HepG2 (cell line): ENCODE measurements around the gene COL27A1. TPM values are rescaled to one million over a fixed set of nuclear protein-coding genes. Genes with fewer than 3 reads are reported as not detected.

Experiments used
- DNMT1 ChIP-seq: sonication (generic); formaldehyde crosslinking; IDR thresholded peaks from 2 replicates; pipeline ENCODE4 v1.5.1; 2020; ENCODE audit warnings: mild to moderate bottlenecking, missing genetic modification reagents
- EED ChIP-seq: sonication (generic); formaldehyde crosslinking; IDR thresholded peaks from 2 replicates; pipeline ENCODE4 v1.5.0; 2020; ENCODE audit warnings: mild to moderate bottlenecking, missing genetic modification reagents
- ERF ChIP-seq: IDR thresholded peaks from 2 replicates; pipeline ENCODE4 v1.6.1; 2018; ENCODE audit warnings: missing biosample characterization, missing genetic modification reagents
- GABPA ChIP-seq, 2 experiments: IDR thresholded peaks; 2 replicates each; pipeline ENCODE4 v1.6.1; 2011 to 2016; ENCODE audit warnings: low read depth in 2 of 2, low read length in 1 of 2, missing biosample characterization in 1 of 2, missing genetic modification characterization in 1 of 2
- MAZ ChIP-seq, 2 experiments: sonication (generic) in 1 of 2; formaldehyde crosslinking in 1 of 2; IDR thresholded peaks; 2 replicates each; pipeline versions ENCODE4 v1.5.0 to v1.6.1; 2012 to 2020; ENCODE audit warnings: low read depth in 2 of 2, mild to moderate bottlenecking in 2 of 2, borderline replicate concordance in 1 of 2, improper control_type of control experiment in 1 of 2, low read length in 1 of 2, missing genetic modification reagents in 1 of 2, moderate library complexity in 1 of 2
- MED1 ChIP-seq: sonication (generic); formaldehyde crosslinking; IDR thresholded peaks from 2 replicates; pipeline ENCODE4 v1.4.0; 2020; ENCODE audit warnings: missing genetic modification reagents
- MZF1 ChIP-seq: sonication (generic); formaldehyde crosslinking; IDR thresholded peaks from 2 replicates; pipeline ENCODE4 v1.8.1; 2023; ENCODE audit warnings: mild to moderate bottlenecking, missing genetic modification reagents, borderline replicate concordance
- RAD21 ChIP-seq: fragments of 450-650 bp; formaldehyde crosslinking; IDR thresholded peaks from 2 replicates; pipeline ENCODE4 v1.5.0; 2020; ENCODE audit warnings: mild to moderate bottlenecking
- SOX6 ChIP-seq, 2 experiments: fragments of 450-650 bp in 1 of 2; sonication (generic) in 1 of 2; formaldehyde crosslinking in 1 of 2; IDR thresholded peaks; 2 replicates each; pipeline versions ENCODE4 v1.4.0 to v1.6.1; 2017 to 2020; ENCODE audit warnings: antibody characterized with exemption in 1 of 2, mild to moderate bottlenecking in 1 of 2, missing genetic modification reagents in 1 of 2
- TP53 ChIP-seq: sonication (generic); formaldehyde crosslinking; conservative IDR thresholded peaks from 2 replicates; pipeline ENCODE4 v1.4.0; 2020; ENCODE audit warnings: missing genetic modification reagents
- ZBTB7A ChIP-seq: sonication (generic); formaldehyde crosslinking; IDR thresholded peaks from 2 replicates; pipeline ENCODE4 v1.8.0; 2022; ENCODE audit warnings: mild to moderate bottlenecking, missing genetic modification reagents
- ZFY ChIP-seq: sonication (generic); formaldehyde crosslinking; IDR thresholded peaks from 2 replicates; pipeline ENCODE4 v1.4.0; 2020; ENCODE audit warnings: missing genetic modification reagents
- ZMYM2 ChIP-seq: sonication (generic); formaldehyde crosslinking; IDR thresholded peaks from 2 replicates; pipeline ENCODE4 v1.8.0; 2022; ENCODE audit warnings: mild to moderate bottlenecking, missing genetic modification reagents
- ZNF446 ChIP-seq: sonication (generic); formaldehyde crosslinking; IDR thresholded peaks from 2 replicates; pipeline ENCODE4 v1.5.0; 2020; ENCODE audit warnings: mild to moderate bottlenecking, missing genetic modification reagents
- ZSCAN25 ChIP-seq: sonication (generic); formaldehyde crosslinking; IDR thresholded peaks from 2 replicates; pipeline ENCODE4 v1.8.0; 2022; ENCODE audit warnings: mild to moderate bottlenecking, missing genetic modification reagents
- polyA plus RNA-seq, 8 experiments: library from polyadenylated mRNA; depleted of rRNA in 3 of 8; stranded (reverse) in 7 of 8; unstranded in 1 of 8; fragments of >200 nt; fragmentation: Illumina TruSeq in 4 of 8; extraction: Trizol in 4 of 8; gene quantifications; 2 replicates each; pipeline versions ENCODE4 v1.2.1 to v1.2.3, GENCODE V29; 2011 to 2016; ENCODE audit warnings: low read depth in 4 of 8, missing spikeins in 1 of 8, mixed read lengths in 1 of 8; ENCODE audit not compliant: insufficient read depth in 1 of 8
- total RNA-seq, 5 experiments: library from RNA; depleted of rRNA; stranded (reverse); fragments of >200 nt; fragmentation: Illumina TruSeq; extraction: Trizol; gene quantifications; 2 replicates each; pipeline ENCODE4 v1.2.3, GENCODE V29; 2016; ENCODE audit warnings: low read depth in 1 of 5
- TF ChIP-seq, protein P1 (sequence below): sonication (generic); formaldehyde crosslinking; IDR thresholded peaks from 2 replicates; pipeline ENCODE4 v1.9.0; 2022; ENCODE audit warnings: low read depth, missing genetic modification reagents
- TF ChIP-seq, protein P2 (sequence below): IDR thresholded peaks from 2 replicates; pipeline ENCODE4 v1.6.1; 2018; ENCODE audit warnings: missing genetic modification reagents
- TF ChIP-seq, protein P3 (sequence below): IDR thresholded peaks from 2 replicates; pipeline ENCODE4 v1.6.1; 2016; ENCODE audit warnings: missing compliant biosample characterization, missing genetic modification reagents, borderline replicate concordance
- TF ChIP-seq, protein P4 (sequence below): sonication (generic); formaldehyde crosslinking; IDR thresholded peaks from 2 replicates; pipeline ENCODE4 v1.4.0; 2020; ENCODE audit warnings: missing genetic modification reagents, borderline replicate concordance
- TF ChIP-seq, protein P5 (sequence below): sonication (generic); formaldehyde crosslinking; IDR thresholded peaks from 2 replicates; pipeline ENCODE4 v1.4.0; 2020; ENCODE audit warnings: missing genetic modification reagents

The COL27A1 gene
- total and polyA plus RNA-seq, 2 of the 13 experiments (the other 11 are each of a cell fraction or from before 2014, with no cell fraction given) = 71.3 to 89.1 TPM

DNA sequence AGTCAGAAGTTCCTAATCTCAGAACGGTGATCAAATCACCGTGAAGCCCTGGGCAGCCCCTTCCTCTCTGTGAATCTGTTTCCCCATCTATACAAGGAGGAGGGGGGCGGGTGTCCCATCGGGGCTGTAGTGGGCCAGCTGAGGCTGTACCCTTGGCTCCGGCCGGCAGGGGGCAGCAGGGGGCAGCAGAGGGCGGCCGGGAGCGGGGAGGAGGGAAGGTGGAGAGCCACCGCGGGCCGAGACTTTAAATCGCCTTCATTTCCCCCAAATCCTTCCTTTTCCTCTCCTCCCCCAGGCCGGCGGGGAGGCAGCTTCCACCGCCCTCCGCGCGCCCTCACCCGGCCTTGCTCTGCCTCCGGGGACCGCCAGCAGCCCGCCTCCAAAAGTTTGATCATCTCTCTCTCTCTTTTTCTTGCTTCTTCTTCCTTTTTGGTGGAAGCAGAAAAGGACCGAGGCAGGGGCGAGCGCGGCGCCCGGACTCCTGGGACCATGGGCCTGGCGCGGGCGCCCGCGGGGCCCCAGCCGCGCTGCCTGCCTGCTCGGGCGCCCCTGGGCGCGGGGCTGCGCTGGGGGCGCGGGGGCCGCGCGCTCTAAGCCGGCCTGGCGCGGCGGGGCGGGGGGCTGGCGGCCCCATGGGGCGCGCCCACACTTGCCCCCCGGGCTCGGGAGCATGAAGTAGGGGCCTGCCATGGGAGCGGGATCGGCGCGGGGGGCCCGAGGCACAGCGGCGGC is at the start of gene COL27A1 (continued):
- TF ChIP-seq, protein P1, sequence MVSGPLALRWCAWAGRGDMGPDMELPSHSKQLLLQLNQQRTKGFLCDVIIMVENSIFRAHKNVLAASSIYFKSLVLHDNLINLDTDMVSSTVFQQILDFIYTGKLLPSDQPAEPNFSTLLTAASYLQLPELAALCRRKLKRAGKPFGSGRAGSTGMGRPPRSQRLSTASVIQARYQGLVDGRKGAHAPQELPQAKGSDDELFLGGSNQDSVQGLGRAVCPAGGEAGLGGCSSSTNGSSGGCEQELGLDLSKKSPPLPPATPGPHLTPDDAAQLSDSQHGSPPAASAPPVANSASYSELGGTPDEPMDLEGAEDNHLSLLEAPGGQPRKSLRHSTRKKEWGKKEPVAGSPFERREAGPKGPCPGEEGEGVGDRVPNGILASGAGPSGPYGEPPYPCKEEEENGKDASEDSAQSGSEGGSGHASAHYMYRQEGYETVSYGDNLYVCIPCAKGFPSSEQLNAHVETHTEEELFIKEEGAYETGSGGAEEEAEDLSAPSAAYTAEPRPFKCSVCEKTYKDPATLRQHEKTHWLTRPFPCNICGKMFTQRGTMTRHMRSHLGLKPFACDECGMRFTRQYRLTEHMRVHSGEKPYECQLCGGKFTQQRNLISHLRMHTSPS (CRISPR knock-in tag) = no peak
- TF ChIP-seq MED1 (CRISPR knock-in tag) (no peak), TP53 (CRISPR knock-in tag) (no peak), EED (CRISPR knock-in tag) (no peak), ZBTB7A (CRISPR knock-in tag) (peak; percentile 29; the same call in 1 of the 2 replicates), MAZ (IDR thresholded peaks at IDR 0.05; ENCODE audit: borderline replicate concordance, low read depth, low read length) (peak; percentile 72), MAZ (CRISPR knock-in tag; IDR thresholded peaks at IDR 0.05; ENCODE audit: low read depth) (peak; percentile 47; the same call in 1 of the 2 replicates), MZF1 (CRISPR knock-in tag) (no peak), ZNF446 (CRISPR knock-in tag) (0 out of 2 replicates have a peak, but pooled peaks have one; percentile 10), RAD21 (CRISPR knock-in tag) (peak; percentile 88), GABPA (IDR thresholded peaks at IDR 0.05; ENCODE audit: low read depth, low read length) (no peak), GABPA (CRISPR knock-in tag; IDR thresholded peaks at IDR 0.05; ENCODE audit: low read depth) (no peak), ZFY (CRISPR knock-in tag) (peak; percentile 25; the same call in 1 of the 2 replicates), ZSCAN25 (CRISPR knock-in tag) (peak; percentile 80), ERF (CRISPR knock-in tag) (0 out of 2 replicates have a peak, but pooled peaks have one; percentile 27), ZMYM2 (CRISPR knock-in tag) (no peak), DNMT1 (CRISPR knock-in tag) (no peak), SOX6 (IDR thresholded peaks at IDR 0.05) (no peak), SOX6 (CRISPR knock-in tag; IDR thresholded peaks at IDR 0.05) (no peak)
- TF ChIP-seq, protein P2, sequence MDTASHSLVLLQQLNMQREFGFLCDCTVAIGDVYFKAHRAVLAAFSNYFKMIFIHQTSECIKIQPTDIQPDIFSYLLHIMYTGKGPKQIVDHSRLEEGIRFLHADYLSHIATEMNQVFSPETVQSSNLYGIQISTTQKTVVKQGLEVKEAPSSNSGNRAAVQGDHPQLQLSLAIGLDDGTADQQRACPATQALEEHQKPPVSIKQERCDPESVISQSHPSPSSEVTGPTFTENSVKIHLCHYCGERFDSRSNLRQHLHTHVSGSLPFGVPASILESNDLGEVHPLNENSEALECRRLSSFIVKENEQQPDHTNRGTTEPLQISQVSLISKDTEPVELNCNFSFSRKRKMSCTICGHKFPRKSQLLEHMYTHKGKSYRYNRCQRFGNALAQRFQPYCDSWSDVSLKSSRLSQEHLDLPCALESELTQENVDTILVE = 0 out of 2 replicates have a peak, but pooled peaks have one; percentile 46
- TF ChIP-seq, protein P3, sequence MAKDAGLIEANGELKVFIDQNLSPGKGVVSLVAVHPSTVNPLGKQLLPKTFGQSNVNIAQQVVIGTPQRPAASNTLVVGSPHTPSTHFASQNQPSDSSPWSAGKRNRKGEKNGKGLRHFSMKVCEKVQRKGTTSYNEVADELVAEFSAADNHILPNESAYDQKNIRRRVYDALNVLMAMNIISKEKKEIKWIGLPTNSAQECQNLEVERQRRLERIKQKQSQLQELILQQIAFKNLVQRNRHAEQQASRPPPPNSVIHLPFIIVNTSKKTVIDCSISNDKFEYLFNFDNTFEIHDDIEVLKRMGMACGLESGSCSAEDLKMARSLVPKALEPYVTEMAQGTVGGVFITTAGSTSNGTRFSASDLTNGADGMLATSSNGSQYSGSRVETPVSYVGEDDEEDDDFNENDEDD = peak; percentile 29; the same call in 1 of the 2 replicates
- TF ChIP-seq, protein P4, sequence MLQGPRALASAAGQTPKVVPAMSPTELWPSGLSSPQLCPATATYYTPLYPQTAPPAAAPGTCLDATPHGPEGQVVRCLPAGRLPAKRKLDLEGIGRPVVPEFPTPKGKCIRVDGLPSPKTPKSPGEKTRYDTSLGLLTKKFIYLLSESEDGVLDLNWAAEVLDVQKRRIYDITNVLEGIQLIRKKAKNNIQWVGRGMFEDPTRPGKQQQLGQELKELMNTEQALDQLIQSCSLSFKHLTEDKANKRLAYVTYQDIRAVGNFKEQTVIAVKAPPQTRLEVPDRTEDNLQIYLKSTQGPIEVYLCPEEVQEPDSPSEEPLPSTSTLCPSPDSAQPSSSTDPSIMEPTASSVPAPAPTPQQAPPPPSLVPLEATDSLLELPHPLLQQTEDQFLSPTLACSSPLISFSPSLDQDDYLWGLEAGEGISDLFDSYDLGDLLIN (CRISPR knock-in tag) = no peak
- TF ChIP-seq, protein P5, sequence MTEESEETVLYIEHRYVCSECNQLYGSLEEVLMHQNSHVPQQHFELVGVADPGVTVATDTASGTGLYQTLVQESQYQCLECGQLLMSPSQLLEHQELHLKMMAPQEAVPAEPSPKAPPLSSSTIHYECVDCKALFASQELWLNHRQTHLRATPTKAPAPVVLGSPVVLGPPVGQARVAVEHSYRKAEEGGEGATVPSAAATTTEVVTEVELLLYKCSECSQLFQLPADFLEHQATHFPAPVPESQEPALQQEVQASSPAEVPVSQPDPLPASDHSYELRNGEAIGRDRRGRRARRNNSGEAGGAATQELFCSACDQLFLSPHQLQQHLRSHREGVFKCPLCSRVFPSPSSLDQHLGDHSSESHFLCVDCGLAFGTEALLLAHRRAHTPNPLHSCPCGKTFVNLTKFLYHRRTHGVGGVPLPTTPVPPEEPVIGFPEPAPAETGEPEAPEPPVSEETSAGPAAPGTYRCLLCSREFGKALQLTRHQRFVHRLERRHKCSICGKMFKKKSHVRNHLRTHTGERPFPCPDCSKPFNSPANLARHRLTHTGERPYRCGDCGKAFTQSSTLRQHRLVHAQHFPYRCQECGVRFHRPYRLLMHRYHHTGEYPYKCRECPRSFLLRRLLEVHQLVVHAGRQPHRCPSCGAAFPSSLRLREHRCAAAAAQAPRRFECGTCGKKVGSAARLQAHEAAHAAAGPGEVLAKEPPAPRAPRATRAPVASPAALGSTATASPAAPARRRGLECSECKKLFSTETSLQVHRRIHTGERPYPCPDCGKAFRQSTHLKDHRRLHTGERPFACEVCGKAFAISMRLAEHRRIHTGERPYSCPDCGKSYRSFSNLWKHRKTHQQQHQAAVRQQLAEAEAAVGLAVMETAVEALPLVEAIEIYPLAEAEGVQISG (CRISPR knock-in tag) = 0 out of 2 replicates have a peak, but pooled peaks have one; percentile 39
